Stimulated activated CD8-positive, alpha-beta memory T cell treated with anti-CD3 and anti-CD28 coated beads, Interleukin-7, amount 100 ng/mL, for 48 hours (primary cell): ENCODE data around the gene USH1C.

Experiments
- DNase-seq, 2 donors: peaks; one replicate each; pipeline ENCODE4 v3.0.0-alpha.2; 2020; ENCODE audit warnings: low read depth in 1 of 2; ENCODE audit errors: extremely low read depth in 1 of 2

The USH1C gene

GRCh38 chr11:17446482-17446881 is 97.7 kb downstream of the USH1C start:
- DNase-seq = no peak

GRCh38 chr11:17445240-17445795 is 98.9 kb downstream of the USH1C start:
- DNase-seq = no peak

GRCh38 chr11:17443926-17444690 is 100.1 kb downstream of the USH1C start:
- DNase-seq = no peak
